ENCODE measurements around the gene RGS3. TPM values are rescaled to one million over a fixed set of nuclear protein-coding genes. Genes with fewer than 3 reads are reported as not detected.

The RGS3 gene
- total and polyA plus RNA-seq, 2 donors (not counting 3 experiments of a cell fraction or from before 2014, with no cell fraction given), result 356 to 416 TPM

- DNase-seq (ENCODE audit: low read depth, low spot score) (no peak), FAIRE-seq (no peak)
- dilution Hi-C loops (cut with MboI; ENCODE audit: extremely low pct_ligation_motif_present, low sequenced_read_pairs) (no loop called here), intact Hi-C loops (cut with micrococcal nuclease) (no loop called here)
- no peak overlapping the region for H3K4me2 ChIP-seq (ENCODE audit: insufficient read depth, low read length)
- H3K27ac ChIP-seq (ENCODE audit: insufficient read depth, low read depth, low read length), result no peak overlapping the region
- H3K4me3 ChIP-seq (replicated peaks in 1 of 3; ENCODE audit: insufficient read depth in 1 of 3, low read depth in 1 of 3, low read length in 3 of 3), result no peak overlapping the region
- H3K9ac ChIP-seq (replicated peaks; ENCODE audit: extremely low read depth, insufficient read depth, low read length), result no peak overlapping the region
- peaks cover 41 to 86% of the 10 kb centered on the region in 2 experiments for H3K36me3 ChIP-seq (ENCODE audit: control insufficient read depth in 2 of 2, extremely low read depth in 1 of 2, insufficient read depth in 2 of 2, low read length in 2 of 2)
- H3K9me3 ChIP-seq (replicated peaks; ENCODE audit: control insufficient read depth, insufficient read depth, low read length), result no peaks in the 10 kb centered on the region
- no peaks in the 10 kb centered on the region for H3K9me1 ChIP-seq (replicated peaks; ENCODE audit: control insufficient read depth, extremely low read depth, insufficient read depth, low read length)
- ChIA-PET POLR2A (interaction anchor here (0.6 kb wide), 1 partner anchor 128 kb away, joined by 4 read pairs; no protein-coding TSS in a partner anchor), CTCF (interaction anchor here (1.1 to 4.2 kb wide), 5 partner anchors 50 to 119 kb away, joined by 3 to 14 read pairs (median 4); no protein-coding TSS in a partner anchor)
- H3K4me1 ChIP-seq (ENCODE audit: control insufficient read depth, extremely low read depth, insufficient read depth, low read length), result no peaks in the 10 kb centered on the region
- H4K20me1 ChIP-seq (replicated peaks; ENCODE audit: control insufficient read depth, extremely low read depth, insufficient read depth, low read length), result no peaks in the 10 kb centered on the region
- H3K79me2 ChIP-seq (ENCODE audit: control insufficient read depth, insufficient read depth, low read length), result peaks cover 33% of the 10 kb centered on the region
- no peak for TF ChIP-seq JUN (IDR thresholded peaks at IDR 0.05; ENCODE audit: borderline replicate concordance, insufficient read depth, insufficient read length, low read depth)
- no peak for TF ChIP-seq CTCF (IDR thresholded peaks at IDR 0.05; ENCODE audit: extremely low read depth in 1 of 2, insufficient read depth in 1 of 2, low read depth in 1 of 2, low read length in 2 of 2)
- no peak for TF ChIP-seq POLR2A (IDR thresholded peaks at IDR 0.05; ENCODE audit: low read depth, low read length)
- no peak for TF ChIP-seq MYC (IDR thresholded peaks at IDR 0.05; ENCODE audit: low read depth, low read length)
- TF ChIP-seq POLR2AphosphoS5 (IDR thresholded peaks at IDR 0.05; ENCODE audit: insufficient read depth, low read depth, low read length), result no peak
- no peak for TF ChIP-seq FOS (IDR thresholded peaks at IDR 0.05; ENCODE audit: borderline replicate concordance, insufficient read depth, low read length)
- no peak for TF ChIP-seq EZH2 (IDR thresholded peaks at IDR 0.05; ENCODE audit: borderline replicate concordance, low read depth, low read length, severe bottlenecking)
- no peak for TF ChIP-seq MAX (IDR thresholded peaks at IDR 0.05; ENCODE audit: insufficient read depth, insufficient read length)
- no peak for TF ChIP-seq GATA2 (IDR thresholded peaks at IDR 0.05; ENCODE audit: insufficient read depth, insufficient read length, low read depth, low read length)
- H2AFZ ChIP-seq (ENCODE audit: low read depth, low read length), result no peak overlapping the region
- no peaks in the 10 kb centered on the region for H3K27me3 ChIP-seq (ENCODE audit: control insufficient read depth in 2 of 2, insufficient read depth in 2 of 2, low read length in 2 of 2)
- BruUV-seq (replicated peaks), result no TSS peak
Observed at GRCh38 chr9:113538701-113539430, 75.3 kb downstream of the RGS3 start.
